OCI-LY7 (cell line): ENCODE measurements around the gene AOPEP.

Experiments
- CTCF ChIP-seq: fragments of 200-600 bp; sonication (generic); conservative IDR thresholded peaks from 2 replicates; pipeline ENCODE4 v1.5.1; 2014; ENCODE audit warnings: mild to moderate bottlenecking, antibody characterized with exemption, low read length, moderate library complexity, mixed read lengths
- EZH2phosphoT487 ChIP-seq: fragments of 200-600 bp; sonication (generic); IDR thresholded peaks from 2 replicates; pipeline ENCODE4 v1.6.1; 2018; ENCODE audit warnings: low read depth, borderline replicate concordance, mild to moderate bottlenecking, mixed run types, antibody characterized with exemption, low read length, moderate library complexity, mixed read lengths

GRCh38 chr9:95085861-95086563 is 359.5 kb downstream of the AOPEP start:
- TF ChIP-seq CTCF (no peak), EZH2phosphoT487 (no peak)
